WTC11 (cell line): ENCODE data around the gene BBS9. TPM values are rescaled to one million over a fixed set of nuclear protein-coding genes. Genes with fewer than 3 reads are reported as not detected.

Source experiments
- ATAC-seq: fragments of 200-7000 bp; cut with Tn5 transposase; 2 replicates; pipeline ENCODE4 v1.10.0; 2021; ENCODE audit warnings: mild to moderate bottlenecking, moderate library complexity
- CTCF ChIA-PET: fragments of 300-600 bp; sonication (Branson Sonifier 250); formaldehyde crosslinking; loops from one replicate; lab custom pipeline; 2021; ENCODE audit warnings: antibody characterized with exemption; lab: Charles Lee
- POLR2A ChIA-PET: fragments of 350-600 bp; sonication (Branson Sonifier 250); formaldehyde crosslinking; loops from one replicate; lab custom pipeline; 2021; ENCODE audit warnings: antibody characterized with exemption; lab: Charles Lee
- DNase-seq: peaks from one replicate; pipeline ENCODE4 v3.0.0; 2021; ENCODE audit warnings: low spot score
- H3K27ac Mint-ChIP-seq: 2 replicates; pipeline ENCODE4 v1.8.0; 2021; ENCODE audit warnings: mixed read lengths
- H3K27me3 Mint-ChIP-seq: 2 replicates; pipeline ENCODE4 v1.8.0; 2021; ENCODE audit warnings: low read depth, mild to moderate bottlenecking, moderate library complexity, mixed read lengths
- H3K36me3 Mint-ChIP-seq: 2 replicates; pipeline ENCODE4 v1.8.0; 2021; ENCODE audit warnings: mixed read lengths
- H3K4me1 Mint-ChIP-seq: 2 replicates; pipeline ENCODE4 v1.8.0; 2022; ENCODE audit warnings: mixed read lengths
- H3K4me3 Mint-ChIP-seq: 2 replicates; pipeline ENCODE4 v1.8.0; 2021; ENCODE audit warnings: mild to moderate bottlenecking, moderate library complexity, mixed read lengths
- H3K9me3 Mint-ChIP-seq: 2 replicates; pipeline ENCODE4 v1.8.0; 2021; ENCODE audit warnings: mixed read lengths
- ELF4 ChIP-seq: sonication (generic); formaldehyde crosslinking; IDR thresholded peaks from 2 replicates; pipeline ENCODE4 v1.8.1; 2022; ENCODE audit warnings: low read depth, mild to moderate bottlenecking, moderate library complexity, missing genetic modification reagents
- FOXJ3 ChIP-seq: sonication (generic); formaldehyde crosslinking; IDR thresholded peaks from 2 replicates; pipeline ENCODE4 v1.9.0; 2021; ENCODE audit warnings: missing genetic modification reagents, mild to moderate bottlenecking, borderline replicate concordance
- NFATC4 ChIP-seq: fragments of 250-450 bp; sonication (Bioruptor Pico); IDR thresholded peaks from 2 replicates; pipeline ENCODE4 v1.9.0; 2021; ENCODE audit warnings: mild to moderate bottlenecking
- OVOL2 ChIP-seq: fragments of 250-450 bp; sonication (Bioruptor Pico); IDR thresholded peaks from 2 replicates; pipeline ENCODE4 v1.9.0; 2021; ENCODE audit warnings: mild to moderate bottlenecking, borderline replicate concordance
- PREB ChIP-seq: sonication (generic); formaldehyde crosslinking; IDR thresholded peaks from 2 replicates; pipeline ENCODE4 v1.8.1; 2022; ENCODE audit warnings: mild to moderate bottlenecking, missing genetic modification reagents, moderate library complexity, borderline replicate concordance
- SOX15 ChIP-seq: fragments of 250-450 bp; sonication (Bioruptor Pico); IDR thresholded peaks from 2 replicates; pipeline ENCODE4 v1.9.0; 2021; ENCODE audit warnings: mild to moderate bottlenecking
- TP53 ChIP-seq: sonication (generic); formaldehyde crosslinking; IDR thresholded peaks from 2 replicates; pipeline ENCODE4 v1.8.1; 2023; ENCODE audit warnings: mild to moderate bottlenecking, missing genetic modification reagents
- ZNF232 ChIP-seq: sonication (generic); formaldehyde crosslinking; IDR thresholded peaks from 2 replicates; pipeline ENCODE4 v1.8.0; 2022; ENCODE audit warnings: mild to moderate bottlenecking, missing genetic modification reagents
- ZNF263 ChIP-seq: sonication (generic); formaldehyde crosslinking; IDR thresholded peaks from 2 replicates; pipeline ENCODE4 v1.8.1; 2022; ENCODE audit warnings: low read depth, mild to moderate bottlenecking, moderate library complexity, missing genetic modification reagents
- ZNF396 ChIP-seq: fragments of 250-450 bp; sonication (Bioruptor Pico); IDR thresholded peaks from 2 replicates; pipeline ENCODE4 v1.8.0; 2021; ENCODE audit warnings: mild to moderate bottlenecking, moderate library complexity, borderline replicate concordance
- ZNF416 ChIP-seq: fragments of 250-450 bp; sonication (Bioruptor Pico); IDR thresholded peaks from 2 replicates; pipeline ENCODE4 v1.9.0; 2021; ENCODE audit warnings: mild to moderate bottlenecking, inconsistent platforms
- ZNF425 ChIP-seq: fragments of 250-450 bp; sonication (Bioruptor Pico); conservative IDR thresholded peaks from 2 replicates; pipeline ENCODE4 v1.9.0; 2021; ENCODE audit warnings: mild to moderate bottlenecking
- ZNF512 ChIP-seq: sonication (generic); formaldehyde crosslinking; IDR thresholded peaks from 2 replicates; pipeline ENCODE4 v1.8.1; 2022; ENCODE audit warnings: missing genetic modification reagents, borderline replicate concordance
- total RNA-seq: library from RNA; stranded (reverse); gene quantifications from 3 replicates; pipeline ENCODE4 v1.2.3, GENCODE V29; 2021
- TF ChIP-seq, protein P1 (sequence below): sonication (generic); formaldehyde crosslinking; IDR thresholded peaks from 2 replicates; pipeline ENCODE4 v1.8.1; 2023; ENCODE audit warnings: mild to moderate bottlenecking, missing genetic modification reagents, borderline replicate concordance
- TF ChIP-seq, protein P2 (sequence below): fragments of 250-450 bp; sonication (Bioruptor Pico); IDR thresholded peaks from 2 replicates; pipeline ENCODE4 v1.8.0; 2021; ENCODE audit warnings: mild to moderate bottlenecking
- TF ChIP-seq, protein P3 (sequence below): sonication (generic); formaldehyde crosslinking; IDR thresholded peaks from 2 replicates; pipeline ENCODE4 v1.8.0; 2023; ENCODE audit warnings: missing genetic modification reagents
- TF ChIP-seq, protein P4 (sequence below): sonication (generic); formaldehyde crosslinking; IDR thresholded peaks from 2 replicates; pipeline ENCODE4 v1.8.1; 2022; ENCODE audit warnings: low read depth, mild to moderate bottlenecking, moderate library complexity, missing genetic modification reagents, borderline replicate concordance

Gene BBS9
- total RNA-seq, 1 experiment from 2014 or later: 56.6 TPM

DNA sequence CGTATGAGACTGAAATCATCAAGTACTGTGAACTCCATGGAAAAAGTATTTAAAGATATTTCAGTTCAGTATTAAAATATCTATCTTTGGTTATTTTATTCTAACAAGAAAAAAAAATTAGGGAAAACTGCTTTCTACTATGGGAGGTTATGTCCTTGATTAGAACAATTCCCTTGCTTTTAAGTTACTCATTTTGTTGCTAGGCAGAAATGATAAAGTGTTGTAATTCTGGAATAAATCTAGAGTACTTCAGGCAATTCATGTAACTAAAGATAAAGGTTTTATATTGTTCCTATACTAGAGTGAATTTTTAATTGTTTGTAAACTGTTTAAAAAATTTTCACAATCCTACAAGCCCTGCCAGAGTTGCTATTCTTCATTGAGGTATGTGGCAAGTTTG, 92.0 kb downstream of the BBS9 start (continued):
- TF ChIP-seq, protein P1, sequence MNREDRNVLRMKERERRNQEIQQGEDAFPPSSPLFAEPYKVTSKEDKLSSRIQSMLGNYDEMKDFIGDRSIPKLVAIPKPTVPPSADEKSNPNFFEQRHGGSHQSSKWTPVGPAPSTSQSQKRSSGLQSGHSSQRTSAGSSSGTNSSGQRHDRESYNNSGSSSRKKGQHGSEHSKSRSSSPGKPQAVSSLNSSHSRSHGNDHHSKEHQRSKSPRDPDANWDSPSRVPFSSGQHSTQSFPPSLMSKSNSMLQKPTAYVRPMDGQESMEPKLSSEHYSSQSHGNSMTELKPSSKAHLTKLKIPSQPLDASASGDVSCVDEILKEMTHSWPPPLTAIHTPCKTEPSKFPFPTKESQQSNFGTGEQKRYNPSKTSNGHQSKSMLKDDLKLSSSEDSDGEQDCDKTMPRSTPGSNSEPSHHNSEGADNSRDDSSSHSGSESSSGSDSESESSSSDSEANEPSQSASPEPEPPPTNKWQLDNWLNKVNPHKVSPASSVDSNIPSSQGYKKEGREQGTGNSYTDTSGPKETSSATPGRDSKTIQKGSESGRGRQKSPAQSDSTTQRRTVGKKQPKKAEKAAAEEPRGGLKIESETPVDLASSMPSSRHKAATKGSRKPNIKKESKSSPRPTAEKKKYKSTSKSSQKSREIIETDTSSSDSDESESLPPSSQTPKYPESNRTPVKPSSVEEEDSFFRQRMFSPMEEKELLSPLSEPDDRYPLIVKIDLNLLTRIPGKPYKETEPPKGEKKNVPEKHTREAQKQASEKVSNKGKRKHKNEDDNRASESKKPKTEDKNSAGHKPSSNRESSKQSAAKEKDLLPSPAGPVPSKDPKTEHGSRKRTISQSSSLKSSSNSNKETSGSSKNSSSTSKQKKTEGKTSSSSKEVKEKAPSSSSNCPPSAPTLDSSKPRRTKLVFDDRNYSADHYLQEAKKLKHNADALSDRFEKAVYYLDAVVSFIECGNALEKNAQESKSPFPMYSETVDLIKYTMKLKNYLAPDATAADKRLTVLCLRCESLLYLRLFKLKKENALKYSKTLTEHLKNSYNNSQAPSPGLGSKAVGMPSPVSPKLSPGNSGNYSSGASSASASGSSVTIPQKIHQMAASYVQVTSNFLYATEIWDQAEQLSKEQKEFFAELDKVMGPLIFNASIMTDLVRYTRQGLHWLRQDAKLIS (CRISPR knock-in tag): no peak
- no peak for TF ChIP-seq OVOL2 (CRISPR knock-in tag)

- peaks cover 4% of the 10 kb centered on the region; the same call in 1 of the 2 replicates for H3K9me3 Mint-ChIP-seq
- ChIA-PET POLR2A (no interaction called here), CTCF (no interaction called here)
- no peak for TF ChIP-seq SOX15 (CRISPR knock-in tag)
- TF ChIP-seq ZNF512 (CRISPR knock-in tag): no peak
- TF ChIP-seq ZNF232 (CRISPR knock-in tag): no peak
- no peak for TF ChIP-seq ZNF416 (CRISPR knock-in tag)
- TF ChIP-seq, protein P2, sequence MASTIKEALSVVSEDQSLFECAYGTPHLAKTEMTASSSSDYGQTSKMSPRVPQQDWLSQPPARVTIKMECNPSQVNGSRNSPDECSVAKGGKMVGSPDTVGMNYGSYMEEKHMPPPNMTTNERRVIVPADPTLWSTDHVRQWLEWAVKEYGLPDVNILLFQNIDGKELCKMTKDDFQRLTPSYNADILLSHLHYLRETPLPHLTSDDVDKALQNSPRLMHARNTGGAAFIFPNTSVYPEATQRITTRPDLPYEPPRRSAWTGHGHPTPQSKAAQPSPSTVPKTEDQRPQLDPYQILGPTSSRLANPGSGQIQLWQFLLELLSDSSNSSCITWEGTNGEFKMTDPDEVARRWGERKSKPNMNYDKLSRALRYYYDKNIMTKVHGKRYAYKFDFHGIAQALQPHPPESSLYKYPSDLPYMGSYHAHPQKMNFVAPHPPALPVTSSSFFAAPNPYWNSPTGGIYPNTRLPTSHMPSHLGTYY (CRISPR knock-in tag): no peak
- no peak for TF ChIP-seq ZNF263 (CRISPR knock-in tag)
- no peak for TF ChIP-seq ZNF425 (CRISPR knock-in tag)
- TF ChIP-seq FOXJ3 (CRISPR knock-in tag): no peak
- no peak for TF ChIP-seq NFATC4 (CRISPR knock-in tag)
- no peak for TF ChIP-seq ELF4 (CRISPR knock-in tag)
- TF ChIP-seq ZNF396 (CRISPR knock-in tag): no peak
- TF ChIP-seq, protein P3, sequence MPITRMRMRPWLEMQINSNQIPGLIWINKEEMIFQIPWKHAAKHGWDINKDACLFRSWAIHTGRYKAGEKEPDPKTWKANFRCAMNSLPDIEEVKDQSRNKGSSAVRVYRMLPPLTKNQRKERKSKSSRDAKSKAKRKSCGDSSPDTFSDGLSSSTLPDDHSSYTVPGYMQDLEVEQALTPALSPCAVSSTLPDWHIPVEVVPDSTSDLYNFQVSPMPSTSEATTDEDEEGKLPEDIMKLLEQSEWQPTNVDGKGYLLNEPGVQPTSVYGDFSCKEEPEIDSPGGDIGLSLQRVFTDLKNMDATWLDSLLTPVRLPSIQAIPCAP: no peak
- no peak for TF ChIP-seq TP53
- no peak for TF ChIP-seq PREB
- TF ChIP-seq, protein P4, sequence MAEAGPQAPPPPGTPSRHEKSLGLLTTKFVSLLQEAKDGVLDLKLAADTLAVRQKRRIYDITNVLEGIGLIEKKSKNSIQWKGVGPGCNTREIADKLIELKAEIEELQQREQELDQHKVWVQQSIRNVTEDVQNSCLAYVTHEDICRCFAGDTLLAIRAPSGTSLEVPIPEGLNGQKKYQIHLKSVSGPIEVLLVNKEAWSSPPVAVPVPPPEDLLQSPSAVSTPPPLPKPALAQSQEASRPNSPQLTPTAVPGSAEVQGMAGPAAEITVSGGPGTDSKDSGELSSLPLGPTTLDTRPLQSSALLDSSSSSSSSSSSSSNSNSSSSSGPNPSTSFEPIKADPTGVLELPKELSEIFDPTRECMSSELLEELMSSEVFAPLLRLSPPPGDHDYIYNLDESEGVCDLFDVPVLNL (CRISPR knock-in tag): no peak
- no peaks in the 10 kb centered on the region for H3K4me1 Mint-ChIP-seq
- ATAC-seq (no peak), DNase-seq (no peak)
- no peak overlapping the region for H3K4me3 Mint-ChIP-seq
- H3K27me3 Mint-ChIP-seq: no peaks in the 10 kb centered on the region
- H3K27ac Mint-ChIP-seq: no peak overlapping the region
- H3K36me3 Mint-ChIP-seq: no peaks in the 10 kb centered on the region
Observed at GRCh38 chr7:33232632-33233145, 103.3 kb downstream of the BBS9 start.
